Left lung (tissue), 10 donors: Measurements from ENCODE around the gene PIEZO2. TPM values are rescaled to one million over a fixed set of nuclear protein-coding genes. Genes with fewer than 3 reads are reported as not detected.
"Not testable (repeated sequence)": the region's sequence is repeated elsewhere in the genome, so short reads cannot be mapped to it uniquely, and the experiment has no call there.

Experiments used
- ATAC-seq: fragments of 200-7000 bp; cut with Tn5 transposase; one replicate; pipeline ENCODE4 v1.9.1; 2020; ENCODE audit warnings: moderate library complexity
- DNase-seq, 4 donors: peaks; one replicate each; pipeline ENCODE4 v3.0.0-alpha.2; 2013 to 2020
- H3K27ac ChIP-seq, 2 donors: fragments of 200-600 bp; sonication (generic) in 1 of 2; one replicate each; pipeline versions ENCODE4 v1.5.0 to v1.8.0; 2020 to 2021
- H3K27me3 ChIP-seq, 2 donors: fragments of 200-600 bp; sonication (generic) in 1 of 2; one replicate each; pipeline versions ENCODE4 v1.5.0 to v1.8.0; 2020 to 2021
- H3K36me3 ChIP-seq, 2 donors: fragments of 200-600 bp; sonication (generic) in 1 of 2; one replicate each; pipeline versions ENCODE4 v1.5.0 to v1.8.0; 2020 to 2021
- H3K4me1 ChIP-seq, 2 donors: fragments of 200-600 bp; one replicate each; pipeline ENCODE4 v1.8.0; 2021
- H3K4me3 ChIP-seq, 2 donors: fragments of 200-600 bp; sonication (generic) in 1 of 2; one replicate each; pipeline versions ENCODE4 v1.5.0 to v1.8.0; 2020 to 2021; ENCODE audit warnings: mild to moderate bottlenecking in 1 of 2
- H3K9me3 ChIP-seq, 2 donors: fragments of 200-600 bp; sonication (generic) in 1 of 2; one replicate each; pipeline versions ENCODE4 v1.5.0 to v1.8.0; 2020 to 2021
- intact Hi-C, 2 donors: fragments of 100-400 bp; cut with DNase I; formaldehyde crosslinking; loops; one replicate each; pipeline versions ENCODE4 v1.11.2 to v1.14.2; 2022
- microRNA-seq, 2 donors: library from miRNA; unstranded; fragments of <30 nt; microRNA quantifications; one replicate each; pipeline ENCODE4, GENCODE V29; 2019
- polyA plus RNA-seq, 6 donors: library from polyadenylated mRNA; unstranded; fragments of 120-200 nt; gene quantifications; one replicate each; pipeline ENCODE4 v1.2.1, GENCODE V29; 2013; ENCODE audit not compliant: insufficient read length in 6 of 6
- total RNA-seq, 2 donors: library from RNA; stranded (reverse); fragmentation: NEBNext Ultra II Directional; extraction: Animal tissue kit (Norgen Biotek cat#: 25700); gene quantifications; one replicate each; pipeline ENCODE4 v1.2.1, GENCODE V29; 2021
- donor health status: DM: no; HTN: yes; CAD: no.
- donor health status: DM: no; HTN: no; CAD: no.

The PIEZO2 gene
- total and polyA plus RNA-seq, 8 donors: 40.3 to 270 (median 233) TPM

GRCh38 chr18:10637858-10638538, 511.4 kb downstream of the PIEZO2 start:
- intact Hi-C loops, H3K27ac ChIP-seq, H3K4me3 ChIP-seq, H3K27me3 ChIP-seq, H3K4me1 ChIP-seq, H3K9me3 ChIP-seq, H3K36me3 ChIP-seq, ATAC-seq, DNase-seq: not testable (repeated sequence)

DNA sequence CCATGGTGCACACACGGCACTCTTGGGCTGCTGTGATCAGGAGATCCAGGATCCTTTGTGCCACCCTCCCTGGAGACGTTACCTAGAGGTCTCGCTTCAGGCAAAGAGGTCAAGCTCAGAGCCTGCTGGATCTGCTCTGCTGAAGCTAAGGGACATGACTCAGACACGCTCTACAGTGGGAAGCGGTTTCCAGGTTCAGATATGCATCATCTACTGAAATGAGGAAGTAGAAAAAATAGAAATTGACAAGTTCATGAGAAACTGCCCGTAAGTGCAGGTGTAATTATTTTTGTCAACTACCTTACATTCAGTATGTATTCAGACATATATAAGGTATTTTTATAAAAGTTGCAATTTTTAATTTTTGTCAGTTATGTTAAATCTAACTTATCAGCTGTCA, 520.3 kb downstream of the PIEZO2 start:
- intact Hi-C loops, H3K9me3 ChIP-seq, H3K27ac ChIP-seq, H3K36me3 ChIP-seq, H3K4me3 ChIP-seq, H3K4me1 ChIP-seq, H3K27me3 ChIP-seq, DNase-seq: not testable (repeated sequence)
- ATAC-seq: peak; percentile 63

GRCh38 chr18:10626606-10627213, 522.7 kb downstream of the PIEZO2 start:
- H3K4me3 ChIP-seq, H3K27ac ChIP-seq, ATAC-seq, DNase-seq, H3K9me3 ChIP-seq, intact Hi-C loops, H3K4me1 ChIP-seq, H3K27me3 ChIP-seq, H3K36me3 ChIP-seq: not testable (repeated sequence)

DNA sequence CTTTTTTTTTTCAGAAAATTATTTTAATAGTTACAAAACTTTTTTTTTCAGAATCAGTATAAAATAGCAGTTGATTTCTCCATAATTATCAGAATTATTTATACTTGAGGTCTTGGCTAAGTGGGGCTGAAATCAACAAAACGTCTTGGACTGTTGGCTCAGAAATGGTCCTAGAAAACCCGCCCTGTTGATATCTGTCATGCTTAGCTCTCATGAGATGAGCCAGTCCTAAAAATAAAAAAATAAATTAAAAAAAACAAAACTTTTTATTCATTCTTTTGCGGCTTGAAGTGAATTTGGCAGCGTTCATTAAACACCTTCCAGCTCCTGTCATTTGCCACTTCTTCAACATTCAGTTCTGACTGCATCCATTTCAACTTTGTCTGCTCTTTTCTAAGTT, 525.8 kb downstream of the PIEZO2 start:
- H3K27ac ChIP-seq, H3K9me3 ChIP-seq, H3K36me3 ChIP-seq, H3K4me1 ChIP-seq, H3K27me3 ChIP-seq, H3K4me3 ChIP-seq, intact Hi-C loops, ATAC-seq: not testable (repeated sequence)
- peak in 2 of 4 donors; percentile 8 to 29 for DNase-seq

DNA sequence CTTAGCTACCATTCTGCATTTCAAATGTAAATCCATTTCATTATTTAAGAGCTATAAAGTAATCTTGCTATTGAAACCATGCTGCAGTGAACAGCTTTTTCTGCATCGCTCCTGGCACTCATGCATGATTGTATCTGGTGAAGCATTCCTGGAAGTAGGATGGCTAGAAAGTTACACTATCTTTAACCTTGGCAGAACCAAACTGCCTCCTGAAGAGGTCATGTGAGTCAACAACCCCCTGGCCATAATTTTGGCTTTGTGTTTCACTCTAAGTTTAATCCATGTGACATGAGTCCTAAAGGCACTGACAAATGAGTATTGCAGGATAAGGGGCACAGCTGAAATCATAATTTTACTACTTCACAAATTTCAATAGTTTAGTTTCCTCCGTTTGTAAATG, 526.4 kb downstream of the PIEZO2 start:
- H3K4me1 ChIP-seq, H3K36me3 ChIP-seq, H3K27ac ChIP-seq, intact Hi-C loops, DNase-seq, H3K4me3 ChIP-seq, ATAC-seq, H3K9me3 ChIP-seq, H3K27me3 ChIP-seq: not testable (repeated sequence)

DNA sequence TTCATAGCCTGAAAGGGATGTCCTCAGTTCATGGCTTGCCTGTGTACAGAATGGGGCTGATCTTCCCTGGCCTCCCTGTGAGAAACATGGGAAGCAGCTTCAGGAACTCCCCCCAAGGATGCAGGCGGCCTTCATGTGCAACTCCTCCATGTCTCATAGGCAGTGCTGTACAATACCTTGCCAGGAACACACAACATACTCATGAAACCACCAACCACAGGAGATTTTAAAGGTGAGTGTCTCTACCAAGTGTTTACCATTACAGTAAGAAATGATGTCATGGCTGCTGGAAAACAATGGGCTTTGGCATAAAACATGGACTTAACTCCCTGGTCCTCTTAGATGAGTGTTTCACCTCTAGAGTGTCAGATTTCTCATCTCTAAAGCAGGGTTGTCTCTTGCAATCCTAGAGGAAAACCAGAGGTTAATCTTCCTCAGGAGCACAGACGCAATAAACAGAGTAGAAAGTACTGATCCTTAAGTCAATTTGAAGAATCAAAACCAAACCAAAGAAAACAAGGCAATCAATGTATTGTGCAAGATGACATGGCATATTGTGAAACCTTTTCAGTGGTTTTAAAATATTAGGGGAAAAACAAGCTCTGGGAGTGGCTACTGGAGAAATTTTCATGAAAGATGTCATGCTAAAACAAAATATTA, 528.6 kb downstream of the PIEZO2 start:
- intact Hi-C loops, ATAC-seq, H3K4me3 ChIP-seq, H3K9me3 ChIP-seq, H3K4me1 ChIP-seq, H3K27me3 ChIP-seq, H3K27ac ChIP-seq, H3K36me3 ChIP-seq: not testable (repeated sequence)
- DNase-seq: peak in 1 of 4 donors; percentile 2

Small RNA genes lying within 50 kb of the gene (microRNA-seq; reads per million reads assigned to microRNA genes)
- gene MIR6788: 2.0 to 4.2 reads per million in 2 donors
